HG02678 (cell line): ENCODE results near the gene LBH.

ENCODE experiments used
- ATAC-seq: cut with Tn5 transposase; IDR thresholded peaks from one replicate; pipeline ENCODE4 v1.9.1; 2021; ENCODE audit warnings: mild to moderate bottlenecking, moderate library complexity; ENCODE audit not compliant: unreplicated experiment

LBH gene

DNA sequence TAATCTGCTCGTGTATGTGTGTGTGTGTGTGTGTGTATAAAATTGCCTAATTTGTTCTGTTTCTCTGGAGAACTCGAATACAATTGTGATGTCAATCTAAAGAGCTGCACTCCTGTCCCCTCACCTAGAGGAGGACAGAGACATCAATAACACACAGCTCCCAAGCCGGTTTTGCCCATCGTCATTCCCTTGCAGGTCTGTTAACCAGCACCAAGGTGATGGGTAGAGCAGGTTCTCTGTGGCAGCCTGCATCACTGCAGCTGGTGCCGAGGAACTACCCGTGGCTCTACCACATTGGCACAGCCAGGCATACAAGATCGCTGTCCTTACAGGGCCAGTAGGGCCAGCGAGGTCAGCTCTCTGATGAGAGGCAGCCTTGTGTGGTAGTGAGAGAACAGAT lies 41.0 kb downstream of the LBH start:
- ATAC-seq, result no peak

DNA sequence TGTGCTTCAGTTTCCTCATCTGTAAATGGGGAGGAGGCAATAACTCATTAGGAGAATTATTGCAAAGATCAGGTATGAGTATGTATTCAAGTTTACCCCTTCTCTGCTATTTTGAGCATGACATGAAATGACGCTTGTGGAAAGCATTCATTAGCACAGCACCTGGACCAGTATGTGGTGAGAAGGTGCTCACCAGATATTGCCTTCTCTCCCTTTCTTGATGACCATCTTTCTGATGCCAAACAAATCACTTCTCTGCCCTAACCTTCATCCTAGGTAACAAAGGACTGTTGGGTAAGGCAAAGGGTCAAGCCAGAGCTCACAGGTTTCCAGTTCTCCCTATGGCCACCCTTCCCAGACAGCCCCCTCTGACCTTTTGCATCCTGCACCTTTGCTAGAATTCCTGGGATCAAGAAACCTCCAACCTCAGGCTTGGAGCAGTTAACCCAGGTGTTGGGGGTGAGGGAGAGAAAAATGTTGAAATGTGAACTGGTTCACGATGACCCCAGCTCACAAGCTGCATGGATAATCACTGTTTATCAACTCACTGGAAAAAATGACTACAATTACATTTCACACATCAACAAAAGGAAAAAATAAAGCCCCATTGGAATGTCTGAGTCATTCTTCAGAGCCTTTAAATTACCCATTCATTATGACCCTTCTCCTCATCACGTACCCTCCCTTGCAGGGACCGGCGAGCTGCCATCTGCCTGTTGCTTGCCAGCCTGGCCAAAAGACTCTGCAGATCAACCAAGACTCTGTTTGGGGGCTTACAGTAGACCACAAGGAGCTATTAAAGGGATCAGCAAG lies 41.6 kb downstream of the LBH start:
- no peak for ATAC-seq

DNA sequence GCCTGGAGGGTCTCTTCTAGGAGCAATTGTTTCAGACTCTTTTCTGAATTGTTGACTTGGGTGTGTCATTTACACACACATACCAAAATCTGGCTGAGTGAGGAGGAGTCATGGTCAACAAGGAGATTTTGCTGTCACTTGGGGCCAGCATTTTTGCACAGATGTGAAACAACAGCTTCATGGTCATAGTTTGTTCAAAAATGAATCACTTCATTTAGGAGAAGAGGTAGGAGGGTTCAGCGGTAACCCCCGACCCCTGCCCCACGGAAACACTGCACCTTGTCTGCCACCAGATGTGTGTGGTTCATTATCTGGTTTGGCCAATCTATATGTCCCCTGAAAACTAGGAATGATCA lies 42.2 kb downstream of the LBH start:
- no peak for ATAC-seq

DNA sequence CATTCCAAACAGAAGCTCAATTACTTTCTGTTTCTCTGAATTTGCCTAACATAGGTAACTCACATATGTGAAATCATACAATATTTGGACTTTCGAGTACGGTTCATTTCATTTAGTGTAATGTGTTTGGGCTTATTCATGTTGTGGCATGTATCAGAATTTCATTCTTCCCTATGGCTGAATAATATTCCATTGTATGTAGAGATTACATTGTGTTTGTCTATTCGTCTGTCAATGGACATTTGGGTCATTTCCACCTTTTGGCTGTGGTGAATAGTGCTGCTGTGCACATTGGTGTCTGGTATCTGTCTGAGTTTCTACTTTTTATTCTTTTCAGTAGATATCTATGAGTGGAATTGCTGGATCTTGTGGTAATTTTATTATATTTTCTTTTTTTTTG lies 43.9 kb downstream of the LBH start:
- no peak for ATAC-seq

DNA sequence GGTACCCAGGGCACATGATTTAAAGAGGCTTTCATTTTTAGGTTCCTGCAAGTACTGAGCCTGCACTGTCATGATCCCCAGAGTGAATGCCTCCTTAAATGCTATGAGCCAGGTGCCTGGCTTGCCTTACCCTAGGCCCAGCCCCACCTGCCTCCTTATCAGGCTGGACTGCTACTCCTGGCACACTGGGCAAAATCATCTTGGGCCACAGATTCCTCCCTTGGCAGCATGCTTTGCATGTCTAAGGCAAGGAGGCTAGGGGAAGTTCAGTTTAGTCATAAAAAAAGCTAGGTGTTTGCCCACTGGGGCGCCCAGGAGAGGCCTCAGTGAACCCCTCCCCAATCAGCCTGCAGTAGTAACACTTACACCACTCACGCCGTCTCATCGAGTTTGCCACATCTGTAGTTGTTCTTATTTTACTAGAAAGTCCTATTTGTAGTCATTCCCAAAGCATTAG lies 45.1 kb downstream of the LBH start:
- no peak for ATAC-seq

DNA sequence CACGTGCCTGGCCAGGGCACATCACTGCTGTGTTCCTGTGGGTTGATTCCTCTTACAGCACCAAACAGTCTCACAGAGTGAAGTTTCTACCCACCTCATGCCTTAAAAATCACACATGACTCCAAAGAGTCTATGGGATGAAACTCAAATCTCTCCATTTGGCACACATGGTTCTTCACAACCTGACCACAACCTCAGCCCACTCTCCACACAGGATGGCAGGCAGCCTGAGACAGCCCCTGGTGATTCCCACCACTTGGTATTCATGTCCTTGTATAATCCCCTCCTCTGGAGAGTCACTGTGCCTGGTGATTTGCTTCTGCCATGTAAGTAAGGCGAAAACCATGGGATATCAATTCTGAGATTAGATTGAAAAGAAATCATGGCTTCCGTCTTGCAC lies 46.2 kb downstream of the LBH start:
- ATAC-seq, result no peak

DNA sequence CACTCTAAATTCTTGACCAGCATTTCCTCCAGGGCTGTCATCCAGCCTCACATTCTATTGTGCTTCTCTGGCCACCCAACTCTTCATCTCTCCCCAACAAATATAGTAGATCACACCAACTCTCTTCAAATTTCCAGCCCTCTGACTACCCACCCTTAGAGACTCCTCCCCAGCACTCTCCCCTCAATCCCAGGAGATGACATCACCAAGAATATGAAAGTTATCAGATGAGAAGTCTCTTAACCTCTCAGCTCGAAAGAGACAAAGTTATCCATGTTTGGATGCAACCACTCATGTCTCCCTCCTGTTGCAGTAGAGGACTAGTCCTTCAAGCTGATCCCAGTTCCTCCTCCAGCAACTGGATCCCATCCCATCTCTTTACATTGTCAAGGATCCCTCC lies 47.1 kb downstream of the LBH start:
- ATAC-seq, result no peak

DNA sequence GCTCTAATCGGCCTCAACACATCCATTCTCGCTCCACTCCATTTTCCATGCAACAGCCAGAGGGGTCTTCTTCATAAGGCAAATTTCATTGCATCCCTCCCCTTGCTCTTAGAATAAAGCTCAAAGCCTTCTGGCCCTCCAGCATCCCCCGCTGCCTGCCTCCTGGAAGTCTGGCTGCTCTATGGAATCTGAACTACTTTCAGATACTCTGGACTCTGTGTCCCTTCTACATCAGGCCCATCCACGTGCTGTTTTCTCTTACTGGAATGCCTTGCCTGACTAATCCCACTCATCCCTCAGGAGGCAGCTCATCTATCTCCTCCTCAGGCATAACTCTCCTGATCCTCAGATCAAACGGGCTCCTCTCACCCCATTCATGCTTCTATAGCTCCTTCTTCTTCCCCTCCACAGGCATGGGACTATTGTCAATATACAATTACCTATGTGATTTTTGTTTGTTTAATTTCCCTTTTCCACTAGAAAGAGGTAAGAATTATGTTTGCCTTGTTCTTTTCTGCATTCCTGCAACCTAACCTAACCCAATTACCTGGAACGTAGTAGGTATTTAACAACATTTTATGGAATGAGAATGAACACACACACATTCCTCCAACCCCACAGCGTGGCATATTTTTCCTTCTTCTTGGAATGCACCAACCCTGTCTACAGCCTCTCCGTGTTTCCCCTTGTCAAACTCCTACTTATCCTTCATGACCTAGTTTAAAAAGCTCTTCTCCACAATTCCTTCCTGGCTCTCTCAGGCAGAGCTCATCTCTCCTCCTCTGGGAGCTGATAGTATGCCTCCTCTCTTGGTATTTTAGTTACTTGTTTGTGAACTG lies 49.5 kb downstream of the LBH start:
- no peak for ATAC-seq

DNA sequence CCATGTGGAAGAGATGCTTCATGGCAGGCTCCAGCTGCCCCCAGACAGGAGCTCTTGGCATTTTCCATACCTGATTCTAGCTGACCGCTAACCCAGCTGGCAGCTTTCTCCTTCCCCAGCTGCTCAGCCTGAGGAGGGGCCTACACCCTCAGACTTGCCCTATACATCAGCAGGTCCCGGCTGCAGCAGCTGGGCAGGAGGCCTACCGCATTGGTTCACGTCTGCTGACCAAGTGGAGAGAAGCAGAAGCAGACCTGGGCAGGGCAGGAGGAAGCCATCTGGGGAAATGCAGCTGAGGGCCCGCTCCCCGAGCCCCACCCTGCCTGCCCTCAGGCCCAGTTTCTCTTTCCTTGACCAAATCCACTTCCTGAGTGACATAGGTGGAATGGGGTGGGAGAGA lies 50.7 kb downstream of the LBH start:
- peak; percentile 81 for ATAC-seq

DNA sequence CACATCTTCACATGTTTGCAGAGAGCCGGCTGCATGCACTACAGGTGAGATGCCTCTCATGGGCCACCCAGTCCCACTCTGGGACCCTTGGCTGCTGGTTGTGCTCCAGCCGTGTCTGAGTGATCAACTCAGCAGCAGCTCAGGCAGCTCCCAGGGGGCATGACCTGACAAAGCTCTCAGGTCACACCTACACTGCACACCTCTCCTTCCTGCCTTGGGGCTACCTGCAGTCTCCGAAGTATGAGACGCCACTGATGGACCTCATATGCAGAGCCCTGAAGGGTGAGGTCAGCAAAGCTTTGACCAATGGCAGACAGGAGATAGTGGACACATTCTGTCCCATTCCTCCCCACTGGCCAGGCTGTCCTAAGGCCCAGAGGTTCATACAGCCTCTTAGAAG lies 51.4 kb downstream of the LBH start:
- ATAC-seq, result no peak

DNA sequence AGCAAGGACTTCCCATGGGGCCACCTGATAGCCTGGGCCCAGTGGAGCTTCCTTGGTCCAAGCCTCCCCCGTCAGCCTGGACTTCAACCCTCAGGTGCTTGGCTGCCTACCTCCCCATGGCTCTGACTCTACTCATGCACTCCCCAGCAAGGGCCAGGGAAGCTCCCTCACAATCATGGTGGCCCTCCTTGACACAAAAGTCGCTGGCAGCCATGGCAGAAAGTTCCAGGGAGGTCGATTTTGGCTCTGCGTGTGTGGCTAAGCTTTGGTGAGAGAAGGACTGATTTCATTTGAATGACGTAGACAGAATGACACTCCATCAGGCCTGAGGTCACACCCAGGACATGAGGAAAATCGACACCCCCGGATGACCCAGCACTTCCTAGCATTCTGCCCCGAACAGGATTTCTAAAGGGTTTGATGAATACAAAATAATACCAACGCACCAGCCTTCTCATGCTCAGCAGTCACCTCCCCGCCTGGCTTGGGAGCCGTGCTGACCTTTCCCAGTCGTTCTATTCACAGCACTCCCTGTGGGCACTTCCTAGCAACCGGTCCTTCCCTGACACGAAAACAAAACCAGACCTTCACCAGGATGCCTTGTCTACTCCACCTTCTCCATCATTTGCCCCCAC lies 52.7 kb downstream of the LBH start:
- no peak for ATAC-seq

DNA sequence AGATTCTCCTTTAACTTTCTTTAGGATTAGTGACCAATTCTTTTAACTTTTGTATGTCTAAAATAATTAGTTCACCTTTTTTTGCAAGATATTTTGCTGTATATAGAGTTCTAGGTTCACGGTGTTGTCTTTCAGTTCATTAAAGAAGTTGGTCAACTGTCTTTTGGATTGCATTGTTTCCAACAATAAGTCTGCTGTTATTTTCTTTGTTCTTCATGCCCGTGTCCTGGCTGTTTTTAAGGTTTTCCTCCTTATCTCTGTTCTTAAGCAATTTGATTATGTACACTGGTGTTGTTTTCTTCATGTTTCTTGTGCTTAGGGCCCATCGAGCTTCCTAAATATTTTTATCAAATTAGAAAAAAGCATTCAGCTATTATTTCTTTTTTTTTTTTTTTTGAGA lies 54.4 kb downstream of the LBH start:
- ATAC-seq, result no peak

DNA sequence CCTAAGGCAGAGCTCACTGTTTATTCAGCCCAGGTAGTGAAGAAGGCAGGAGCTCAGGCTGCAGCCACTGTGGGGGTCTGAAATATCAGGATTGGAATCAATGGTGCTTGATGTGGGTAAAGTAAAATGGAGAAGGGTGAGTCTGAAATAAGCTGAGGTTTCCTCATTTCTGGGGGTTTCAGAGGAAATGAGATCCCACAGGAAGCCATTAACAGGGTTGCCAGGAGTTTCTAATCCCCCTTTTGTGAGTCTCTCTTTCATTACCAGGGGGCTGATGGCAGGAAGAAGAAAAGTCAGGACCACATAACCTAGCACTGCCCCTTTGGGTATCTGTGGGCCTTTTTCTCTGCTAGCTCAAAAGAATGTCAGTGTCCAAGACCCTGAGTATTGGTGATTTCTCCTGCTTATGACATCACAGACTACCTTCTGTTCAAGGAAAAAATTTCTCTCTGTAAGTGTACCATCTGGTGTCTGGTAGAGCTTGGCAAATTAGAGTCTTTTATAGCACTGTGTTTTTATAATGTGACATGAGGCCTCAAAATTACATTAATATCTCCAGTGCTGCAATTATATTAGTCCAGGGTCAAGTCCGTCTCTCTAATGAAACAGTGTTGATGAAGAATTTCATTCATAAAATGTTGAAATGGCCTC lies 56.0 kb downstream of the LBH start:
- ATAC-seq, result peak; percentile 6

DNA sequence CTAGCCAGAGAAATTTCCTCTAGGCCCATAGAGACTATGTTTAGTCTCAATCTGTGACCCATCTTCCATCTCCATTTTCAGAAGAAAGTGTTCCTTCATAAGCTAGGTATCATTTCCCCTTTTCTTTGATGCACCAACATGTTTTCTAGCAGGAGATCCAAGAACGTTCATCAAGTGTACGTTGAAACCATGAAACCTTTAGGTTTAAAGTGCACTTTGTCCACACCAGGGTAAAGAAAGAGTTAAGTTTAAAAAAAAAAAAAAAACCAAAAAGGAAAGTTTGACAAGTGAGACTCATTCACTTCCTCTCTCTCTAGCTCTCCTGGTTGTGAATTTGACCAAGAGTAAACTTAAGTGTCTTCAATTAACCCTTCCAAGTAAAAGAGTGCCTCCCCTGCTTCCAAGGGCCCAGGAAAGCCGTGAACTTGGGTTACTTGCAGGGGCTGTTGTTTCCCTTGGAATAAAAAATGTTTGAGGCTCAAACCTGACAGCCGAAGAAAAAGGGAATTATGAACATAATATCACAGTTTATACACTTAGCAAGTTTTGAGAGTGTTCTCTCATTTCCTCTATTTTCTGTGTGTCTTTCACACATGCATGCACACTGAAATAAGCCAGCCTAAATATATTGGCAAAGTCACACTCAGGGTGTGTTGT lies 56.7 kb downstream of the LBH start:
- peak; percentile 66 for ATAC-seq

DNA sequence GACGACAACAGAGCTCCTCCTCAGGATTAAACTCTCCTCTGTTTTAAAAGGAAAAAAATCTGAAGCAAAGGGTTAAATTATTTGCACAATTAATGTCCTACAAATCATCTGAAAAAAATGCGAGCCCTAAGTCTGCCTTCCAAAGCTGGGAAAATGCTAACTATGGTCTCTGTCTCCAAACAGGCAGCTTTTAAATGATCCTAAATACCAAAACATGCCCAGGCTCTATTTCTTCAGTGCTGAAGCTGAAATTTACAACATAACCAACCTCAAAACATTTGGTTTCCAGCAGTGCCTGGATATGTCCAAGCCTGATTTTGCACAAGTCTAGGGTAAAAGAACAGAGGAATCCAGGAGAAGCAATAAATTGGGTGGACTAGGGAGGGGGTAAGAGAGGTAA lies 57.2 kb downstream of the LBH start:
- no peak for ATAC-seq

DNA sequence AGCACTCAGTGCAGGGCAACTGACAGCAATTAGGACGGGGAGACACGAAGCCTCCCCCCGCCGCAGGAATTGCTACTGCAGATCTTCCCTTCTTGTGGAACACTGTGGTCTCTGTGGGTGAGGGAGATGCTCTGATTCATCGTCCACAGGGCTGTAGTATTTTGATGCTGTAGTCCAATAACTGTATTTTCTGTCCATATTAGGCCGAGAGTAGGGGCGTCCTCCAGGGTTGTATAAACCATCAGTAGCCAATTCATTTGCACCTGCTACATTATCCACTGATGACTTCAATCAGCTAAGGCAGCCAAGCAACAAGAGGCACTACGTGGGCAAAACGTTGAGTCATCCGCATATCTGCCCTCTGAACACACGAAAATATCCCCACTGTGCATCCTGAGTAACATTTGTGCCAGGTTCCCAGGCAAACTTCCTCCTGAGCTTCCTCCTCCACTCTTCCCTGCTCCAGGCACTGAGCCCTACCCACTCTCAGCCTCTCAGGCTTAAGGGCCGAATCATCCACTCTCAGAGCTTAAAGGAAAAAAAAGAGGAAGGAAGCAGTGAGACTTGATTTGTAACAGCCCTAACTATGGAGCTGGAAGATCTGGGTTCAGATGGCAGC lies 62.1 kb downstream of the LBH start:
- ATAC-seq, result no peak

DNA sequence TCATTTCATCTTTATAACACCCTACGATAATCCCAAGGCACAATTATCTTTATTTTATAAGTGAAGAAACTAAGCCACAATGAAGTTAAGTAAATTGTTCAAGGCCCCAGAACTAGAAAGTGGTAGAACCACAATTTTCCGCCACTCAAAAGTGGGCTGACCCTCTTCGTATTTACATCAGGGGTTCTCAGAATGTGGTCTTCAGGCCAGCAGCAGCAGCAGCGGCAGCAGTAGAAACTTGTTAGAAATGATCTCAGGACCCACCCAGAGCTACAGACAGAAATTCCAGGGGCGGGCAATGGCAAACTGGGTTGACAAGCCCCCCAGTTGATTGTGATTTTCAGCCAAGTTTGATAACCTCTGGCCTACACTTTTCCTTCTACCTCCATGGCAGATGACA lies 62.8 kb downstream of the LBH start:
- ATAC-seq, result no peak

DNA sequence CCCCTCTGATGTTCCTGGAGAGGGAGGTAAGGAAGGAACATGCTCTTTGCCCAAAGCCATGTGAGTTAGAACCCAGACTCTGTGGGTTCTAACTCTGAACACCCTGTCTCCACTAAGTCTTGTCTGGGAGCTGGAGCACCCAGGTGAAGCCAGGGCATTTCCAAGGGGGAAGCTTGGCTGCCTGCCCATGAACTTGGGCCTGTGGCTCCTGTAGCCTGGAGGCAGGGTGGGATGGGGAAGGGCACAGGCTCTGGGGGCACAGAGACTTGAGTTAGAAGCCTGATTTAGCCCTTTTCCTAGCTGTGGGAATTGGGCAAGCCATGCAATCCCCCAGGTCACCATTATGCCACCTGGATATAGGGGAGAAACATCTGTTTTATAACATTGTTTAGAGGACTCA lies 65.2 kb downstream of the LBH start:
- no peak for ATAC-seq

DNA sequence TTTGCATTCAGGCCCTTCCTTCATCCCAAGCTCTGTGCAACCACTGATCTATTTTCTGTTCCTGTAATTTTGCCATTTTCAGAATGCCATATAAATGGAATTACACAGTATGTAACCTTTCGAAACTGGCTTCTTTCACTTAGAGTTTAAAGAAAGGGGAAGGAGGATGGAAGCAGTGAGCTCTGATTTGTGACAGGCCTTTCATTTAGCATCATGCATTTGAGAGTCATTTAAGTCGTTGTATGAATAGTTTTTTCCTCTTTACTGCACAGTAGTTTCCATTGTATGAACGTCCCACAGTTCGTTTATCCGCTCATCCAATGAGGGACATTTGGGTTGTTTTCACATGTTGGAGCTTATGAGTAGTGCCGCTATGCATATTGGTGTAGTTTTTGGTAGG lies 67.0 kb downstream of the LBH start:
- no peak for ATAC-seq

DNA sequence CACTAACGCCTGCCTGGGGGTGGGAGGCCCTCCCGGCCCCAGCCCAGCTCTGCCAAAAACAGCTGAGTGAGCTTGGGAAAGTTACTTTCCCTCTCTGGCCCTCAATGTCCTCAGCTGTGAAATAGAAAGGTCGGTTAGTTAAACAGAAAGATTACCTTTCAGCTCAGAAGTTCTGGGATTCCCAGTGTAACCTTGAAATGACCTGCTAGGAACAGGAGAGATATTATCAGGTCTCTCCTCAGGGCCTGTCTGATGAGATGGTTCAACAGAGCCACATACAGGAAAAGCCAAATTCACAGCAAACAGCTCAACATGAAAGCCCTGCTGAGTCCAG lies 68.8 kb downstream of the LBH start:
- no peak for ATAC-seq
